ENCODE measurements around the gene TTLL13. TPM values are rescaled to one million over a fixed set of nuclear protein-coding genes. Genes with fewer than 3 reads are reported as not detected.
"Not testable (repeated sequence)": the region's sequence is repeated elsewhere in the genome, so short reads cannot be mapped to it uniquely, and the experiment has no call there.

TTLL13 gene
- polyA plus RNA-seq, 1 donor from 2014 or later: 0.33 TPM

DNA sequence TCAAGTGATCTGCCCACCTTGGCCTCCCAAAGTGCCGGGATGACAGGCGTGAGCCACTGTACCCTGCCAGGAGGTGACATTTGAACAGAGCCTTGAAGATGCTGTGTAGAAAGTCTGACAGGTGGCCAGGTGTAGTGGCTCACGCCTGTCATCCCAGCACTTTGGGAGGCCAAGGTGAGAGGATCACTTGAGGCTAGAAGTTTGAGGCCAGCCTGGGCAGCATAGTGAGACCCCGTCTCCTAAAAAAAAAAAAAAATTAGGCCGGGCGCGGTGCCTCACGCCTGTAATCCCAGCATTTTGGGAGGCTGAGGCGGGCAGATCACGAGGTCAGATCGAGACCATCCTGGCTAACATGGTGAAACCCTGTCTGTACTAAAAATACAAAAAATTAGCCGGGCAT is 29.1 kb downstream of the TTLL13 start:
- H3K79me2 ChIP-seq (replicated peaks; ENCODE audit: insufficient read depth, low read length): not testable (repeated sequence)

DNA sequence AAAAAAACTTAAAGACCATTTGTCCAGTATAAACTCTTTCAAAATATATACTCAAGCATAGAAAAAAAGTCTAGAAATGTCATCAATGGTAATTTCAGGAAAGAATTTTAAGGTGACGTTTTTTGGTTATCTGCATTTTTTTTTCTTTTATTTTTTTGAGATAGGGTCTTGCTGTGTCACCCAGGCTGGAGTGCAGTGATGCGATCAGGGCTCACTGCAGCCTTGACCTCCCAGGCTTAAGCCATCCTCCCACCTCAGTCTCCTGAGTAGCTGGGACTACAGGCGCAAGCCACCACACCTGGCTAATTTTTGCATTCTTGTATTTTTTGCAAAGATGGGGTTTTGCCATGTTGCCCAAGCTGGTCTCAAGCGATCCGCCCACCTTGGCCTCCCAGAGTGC is 31.4 kb downstream of the TTLL13 start:
- not testable (repeated sequence) for H3K27me3 ChIP-seq (ENCODE audit: insufficient read depth, low read depth, low read length); H3K4me2 ChIP-seq (ENCODE audit: low read length)

More for the DNA sequence above, 29.1 kb downstream of the TTLL13 start:
- not testable (repeated sequence) for H4K20me1 ChIP-seq (ENCODE audit: insufficient read depth); H3F3A ChIP-seq (ENCODE audit: insufficient read depth, low read length, poor library complexity, severe bottlenecking); H3K27me3 ChIP-seq (ENCODE audit: insufficient read depth, low read depth, low read length); H3K9me3 ChIP-seq (ENCODE audit: low read length); H3K36me3 ChIP-seq (ENCODE audit: insufficient read depth, low read length); H3K4me3 ChIP-seq (ENCODE audit: low read length); H3K27ac ChIP-seq (ENCODE audit: low read length); H3K9me2 ChIP-seq (ENCODE audit: insufficient read depth, low read length); H3K9ac ChIP-seq (ENCODE audit: low read length); H3K4me2 ChIP-seq (ENCODE audit: low read length); H2AFZ ChIP-seq (ENCODE audit: low read depth, low read length)

DNA sequence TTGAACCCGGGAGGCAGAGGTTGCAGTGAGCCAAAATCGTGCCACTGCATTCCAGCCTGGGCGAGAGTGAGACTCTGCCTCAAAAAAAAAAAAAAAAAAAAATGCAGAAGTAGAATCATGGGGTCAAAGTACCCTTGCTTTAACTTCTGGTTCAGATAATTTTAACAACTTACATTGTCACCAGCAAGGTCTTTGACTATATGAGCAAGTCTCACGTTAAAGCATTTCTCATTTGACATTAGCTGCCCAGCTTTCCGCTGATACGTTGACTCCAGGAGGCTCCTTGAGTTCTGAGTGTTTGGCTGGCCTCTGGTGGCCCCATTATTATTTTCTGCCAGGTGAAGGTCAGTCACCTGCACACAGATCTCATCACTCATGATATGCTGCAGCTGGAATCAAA is 32.3 kb downstream of the TTLL13 start:
- not testable (repeated sequence) for H2AFZ ChIP-seq (ENCODE audit: low read depth, low read length)

More for the DNA sequence above, 31.4 kb downstream of the TTLL13 start:
- H3K27ac ChIP-seq (ENCODE audit: low read length); H2AFZ ChIP-seq (ENCODE audit: low read depth, low read length); H3K9ac ChIP-seq (ENCODE audit: low read length); H3K4me3 ChIP-seq (ENCODE audit: low read length); H4K20me1 ChIP-seq (ENCODE audit: insufficient read depth); H3F3A ChIP-seq (ENCODE audit: insufficient read depth, low read length, poor library complexity, severe bottlenecking); H3K36me3 ChIP-seq (ENCODE audit: insufficient read depth, low read length); H3K9me2 ChIP-seq (ENCODE audit: insufficient read depth, low read length); H3K79me2 ChIP-seq (replicated peaks; ENCODE audit: insufficient read depth, low read length); H3K9me3 ChIP-seq (ENCODE audit: low read length): not testable (repeated sequence)

DNA sequence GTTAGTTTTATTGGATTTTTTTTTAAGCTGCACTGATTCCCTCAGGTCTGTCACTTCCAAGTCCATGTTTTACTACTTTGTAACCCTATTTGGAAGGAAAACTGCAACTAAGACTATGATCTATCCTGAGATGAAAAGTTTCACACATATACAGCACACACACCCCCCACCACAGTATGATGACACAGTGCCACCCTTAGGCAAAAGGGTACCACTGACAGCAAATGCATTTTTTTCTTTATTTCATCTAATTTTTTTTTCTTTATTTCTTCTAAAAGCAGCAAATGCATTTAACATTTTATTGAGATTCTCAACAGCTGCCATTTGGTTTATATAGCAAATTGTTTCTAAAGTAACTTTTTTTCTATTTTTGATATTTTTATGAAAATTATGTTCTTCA is 37.3 kb downstream of the TTLL13 start:
- Histone ChIP-seq H3K36me3 (ENCODE audit: insufficient read depth, low read length) (no peaks in the 10 kb centered on the region), H3K9ac (ENCODE audit: low read length) (no peak overlapping the region), H3F3A (ENCODE audit: insufficient read depth, low read length, poor library complexity, severe bottlenecking) (no peaks in the 10 kb centered on the region), H3K79me2 (replicated peaks; ENCODE audit: insufficient read depth, low read length) (no peaks in the 10 kb centered on the region), H3K9me3 (ENCODE audit: low read length) (no peaks in the 10 kb centered on the region), H3K27ac (ENCODE audit: low read length) (no peak overlapping the region), H3K4me2 (ENCODE audit: low read length) (no peak overlapping the region), H3K4me3 (ENCODE audit: low read length) (no peak overlapping the region), H4K20me1 (ENCODE audit: insufficient read depth) (no peaks in the 10 kb centered on the region), H3K9me2 (ENCODE audit: insufficient read depth, low read length) (no peaks in the 10 kb centered on the region), H3K27me3 (ENCODE audit: insufficient read depth, low read depth, low read length) (no peaks in the 10 kb centered on the region), H2AFZ (ENCODE audit: low read depth, low read length) (no peak overlapping the region)
- TF ChIP-seq SMC3 (conservative IDR thresholded peaks at IDR 0.05; ENCODE audit: poor library complexity): peak; percentile 42
- no peak for TF ChIP-seq TAF1 (IDR thresholded peaks at IDR 0.05; ENCODE audit: low read depth)
- TF ChIP-seq, protein P1, sequence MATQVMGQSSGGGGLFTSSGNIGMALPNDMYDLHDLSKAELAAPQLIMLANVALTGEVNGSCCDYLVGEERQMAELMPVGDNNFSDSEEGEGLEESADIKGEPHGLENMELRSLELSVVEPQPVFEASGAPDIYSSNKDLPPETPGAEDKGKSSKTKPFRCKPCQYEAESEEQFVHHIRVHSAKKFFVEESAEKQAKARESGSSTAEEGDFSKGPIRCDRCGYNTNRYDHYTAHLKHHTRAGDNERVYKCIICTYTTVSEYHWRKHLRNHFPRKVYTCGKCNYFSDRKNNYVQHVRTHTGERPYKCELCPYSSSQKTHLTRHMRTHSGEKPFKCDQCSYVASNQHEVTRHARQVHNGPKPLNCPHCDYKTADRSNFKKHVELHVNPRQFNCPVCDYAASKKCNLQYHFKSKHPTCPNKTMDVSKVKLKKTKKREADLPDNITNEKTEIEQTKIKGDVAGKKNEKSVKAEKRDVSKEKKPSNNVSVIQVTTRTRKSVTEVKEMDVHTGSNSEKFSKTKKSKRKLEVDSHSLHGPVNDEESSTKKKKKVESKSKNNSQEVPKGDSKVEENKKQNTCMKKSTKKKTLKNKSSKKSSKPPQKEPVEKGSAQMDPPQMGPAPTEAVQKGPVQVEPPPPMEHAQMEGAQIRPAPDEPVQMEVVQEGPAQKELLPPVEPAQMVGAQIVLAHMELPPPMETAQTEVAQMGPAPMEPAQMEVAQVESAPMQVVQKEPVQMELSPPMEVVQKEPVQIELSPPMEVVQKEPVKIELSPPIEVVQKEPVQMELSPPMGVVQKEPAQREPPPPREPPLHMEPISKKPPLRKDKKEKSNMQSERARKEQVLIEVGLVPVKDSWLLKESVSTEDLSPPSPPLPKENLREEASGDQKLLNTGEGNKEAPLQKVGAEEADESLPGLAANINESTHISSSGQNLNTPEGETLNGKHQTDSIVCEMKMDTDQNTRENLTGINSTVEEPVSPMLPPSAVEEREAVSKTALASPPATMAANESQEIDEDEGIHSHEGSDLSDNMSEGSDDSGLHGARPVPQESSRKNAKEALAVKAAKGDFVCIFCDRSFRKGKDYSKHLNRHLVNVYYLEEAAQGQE (IDR thresholded peaks at IDR 0.05; ENCODE audit: borderline replicate concordance): no peak
- TF ChIP-seq EP300 (conservative IDR thresholded peaks at IDR 0.05; ENCODE audit: poor library complexity, severe bottlenecking): no peak
- no peak for TF ChIP-seq POLR2AphosphoS5 (IDR thresholded peaks at IDR 0.05)
- no peak for TF ChIP-seq EZH2 (IDR thresholded peaks at IDR 0.05; ENCODE audit: borderline replicate concordance, insufficient read depth, low read length, poor library complexity, severe bottlenecking)
- TF ChIP-seq, protein P2, sequence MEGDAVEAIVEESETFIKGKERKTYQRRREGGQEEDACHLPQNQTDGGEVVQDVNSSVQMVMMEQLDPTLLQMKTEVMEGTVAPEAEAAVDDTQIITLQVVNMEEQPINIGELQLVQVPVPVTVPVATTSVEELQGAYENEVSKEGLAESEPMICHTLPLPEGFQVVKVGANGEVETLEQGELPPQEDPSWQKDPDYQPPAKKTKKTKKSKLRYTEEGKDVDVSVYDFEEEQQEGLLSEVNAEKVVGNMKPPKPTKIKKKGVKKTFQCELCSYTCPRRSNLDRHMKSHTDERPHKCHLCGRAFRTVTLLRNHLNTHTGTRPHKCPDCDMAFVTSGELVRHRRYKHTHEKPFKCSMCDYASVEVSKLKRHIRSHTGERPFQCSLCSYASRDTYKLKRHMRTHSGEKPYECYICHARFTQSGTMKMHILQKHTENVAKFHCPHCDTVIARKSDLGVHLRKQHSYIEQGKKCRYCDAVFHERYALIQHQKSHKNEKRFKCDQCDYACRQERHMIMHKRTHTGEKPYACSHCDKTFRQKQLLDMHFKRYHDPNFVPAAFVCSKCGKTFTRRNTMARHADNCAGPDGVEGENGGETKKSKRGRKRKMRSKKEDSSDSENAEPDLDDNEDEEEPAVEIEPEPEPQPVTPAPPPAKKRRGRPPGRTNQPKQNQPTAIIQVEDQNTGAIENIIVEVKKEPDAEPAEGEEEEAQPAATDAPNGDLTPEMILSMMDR (IDR thresholded peaks at IDR 0.05; ENCODE audit: poor library complexity, severe bottlenecking): peak; percentile 58
- peak; percentile 61 for TF ChIP-seq RAD21 (conservative IDR thresholded peaks at IDR 0.05)
- no peak for TF ChIP-seq MXI1 (conservative IDR thresholded peaks at IDR 0.05; ENCODE audit: poor library complexity, severe bottlenecking)

More for the DNA sequence above, 32.3 kb downstream of the TTLL13 start:
- not testable (repeated sequence) for H3K79me2 ChIP-seq (replicated peaks; ENCODE audit: insufficient read depth, low read length); H3K27ac ChIP-seq (ENCODE audit: low read length); H3K36me3 ChIP-seq (ENCODE audit: insufficient read depth, low read length); H3F3A ChIP-seq (ENCODE audit: insufficient read depth, low read length, poor library complexity, severe bottlenecking); H4K20me1 ChIP-seq (ENCODE audit: insufficient read depth); H3K9ac ChIP-seq (ENCODE audit: low read length); H3K4me2 ChIP-seq (ENCODE audit: low read length); H3K9me2 ChIP-seq (ENCODE audit: insufficient read depth, low read length); H3K27me3 ChIP-seq (ENCODE audit: insufficient read depth, low read depth, low read length); H3K9me3 ChIP-seq (ENCODE audit: low read length); H3K4me3 ChIP-seq (ENCODE audit: low read length)
